ENCODE results near the gene PAPPA2.

PAPPA2 gene

DNA sequence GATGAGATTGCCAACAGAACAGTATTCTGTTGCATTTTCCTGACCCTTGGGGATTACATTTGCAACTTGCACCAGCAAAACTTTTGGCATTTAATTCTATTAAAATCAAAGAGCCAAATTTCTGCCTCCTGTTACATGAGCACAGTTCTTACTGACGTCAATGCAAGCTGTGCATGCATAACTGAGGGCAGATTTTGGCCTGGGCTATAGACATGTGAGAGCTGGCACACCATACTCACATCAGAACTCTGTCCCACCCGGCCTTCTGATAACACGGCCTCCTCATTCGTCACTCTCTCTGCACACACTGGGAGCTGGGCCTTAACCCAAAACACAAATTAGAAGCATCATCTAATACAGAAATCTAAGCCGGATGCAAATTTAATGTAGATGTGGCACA, 31.5 kb downstream of the PAPPA2 start:
- 93 to 94% methylated on average over 5 of the region's 5 CpGs for WGBS, 2 experiments
- no peaks in the 10 kb centered on the region for H3K27me3 ChIP-seq (ENCODE audit: control insufficient read depth, insufficient read depth, low read length, poor library complexity, severe bottlenecking)

DNA sequence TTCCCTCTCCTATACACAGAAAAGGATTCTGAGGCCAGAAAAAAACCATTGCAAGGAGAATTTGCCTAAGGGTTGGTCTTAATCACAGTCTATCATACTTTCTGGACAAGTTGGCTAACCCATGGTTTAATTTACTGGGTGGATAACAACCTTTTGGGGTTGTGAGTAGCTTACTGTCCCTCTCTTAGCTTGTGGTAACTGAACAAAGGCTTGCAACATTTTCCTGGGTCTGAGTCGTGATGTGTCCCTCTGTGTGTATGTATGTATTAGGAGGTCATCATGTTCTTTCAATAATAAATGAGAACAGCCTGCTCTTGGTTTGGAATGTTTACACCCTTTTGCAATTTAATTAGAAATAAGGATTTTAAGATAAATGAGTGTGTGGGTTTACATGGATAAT, 36.7 kb downstream of the PAPPA2 start:
- Histone ChIP-seq H3K9me3 (ENCODE audit: control insufficient read depth, low read length) (no peaks in the 10 kb centered on the region), H3K27me3 (ENCODE audit: control insufficient read depth, insufficient read depth, low read length, poor library complexity, severe bottlenecking) (no peaks in the 10 kb centered on the region), H3K27ac (ENCODE audit: insufficient read depth, low read depth, low read length, poor library complexity, severe bottlenecking) (no peak overlapping the region), H3K4me3 (ENCODE audit: insufficient read depth, low read depth, low read length) (no peak overlapping the region), H3K36me3 (ENCODE audit: control insufficient read depth, insufficient read depth, low read length) (no peaks in the 10 kb centered on the region), H3K4me1 (ENCODE audit: control insufficient read depth, insufficient read depth, low read length) (no peaks in the 10 kb centered on the region)
- 82 to 88% methylated on average over 1 of the region's 1 CpG for WGBS, 2 experiments

More for the DNA sequence above, 31.5 kb downstream of the PAPPA2 start:
- Histone ChIP-seq H3K9me3 (ENCODE audit: control insufficient read depth, low read length) (no peaks in the 10 kb centered on the region), H3K27ac (ENCODE audit: insufficient read depth, low read depth, low read length, poor library complexity, severe bottlenecking) (no peak overlapping the region), H3K36me3 (ENCODE audit: control insufficient read depth, insufficient read depth, low read length) (no peaks in the 10 kb centered on the region), H3K4me1 (ENCODE audit: control insufficient read depth, insufficient read depth, low read length) (no peaks in the 10 kb centered on the region), H3K4me3 (ENCODE audit: insufficient read depth, low read depth, low read length) (no peak overlapping the region)

DNA sequence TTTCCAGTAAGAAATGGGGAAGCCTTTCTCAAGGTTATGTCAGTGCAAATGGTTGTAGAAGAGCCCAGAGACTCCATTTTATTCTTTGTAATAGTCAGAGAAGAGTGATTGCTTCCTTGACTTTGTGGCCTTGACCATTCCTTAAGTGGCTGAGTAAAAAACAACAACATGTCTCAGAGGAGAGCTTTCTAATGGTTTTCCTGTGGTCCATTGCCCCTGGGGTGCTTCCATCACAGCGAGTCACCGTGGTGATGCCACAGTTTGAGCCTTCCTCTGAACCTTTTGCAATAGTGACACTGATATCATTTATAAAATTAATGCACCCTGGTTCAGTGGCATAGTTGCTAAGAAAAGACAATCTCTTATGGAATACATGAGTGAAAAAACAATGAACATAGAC, 38.6 kb downstream of the PAPPA2 start:
- H3K27me3 ChIP-seq (ENCODE audit: control insufficient read depth, insufficient read depth, low read length, poor library complexity, severe bottlenecking), result no peaks in the 10 kb centered on the region
- 35 to 43% methylated on average over 2 of the region's 2 CpGs for WGBS, 2 experiments
- H3K4me3 ChIP-seq (ENCODE audit: insufficient read depth, low read depth, low read length), result no peak overlapping the region
- no peaks in the 10 kb centered on the region for H3K4me1 ChIP-seq (ENCODE audit: control insufficient read depth, insufficient read depth, low read length)
- H3K9me3 ChIP-seq (ENCODE audit: control insufficient read depth, low read length), result no peaks in the 10 kb centered on the region
- no peaks in the 10 kb centered on the region for H3K36me3 ChIP-seq (ENCODE audit: control insufficient read depth, insufficient read depth, low read length)
- H3K27ac ChIP-seq (ENCODE audit: insufficient read depth, low read depth, low read length, poor library complexity, severe bottlenecking), result no peak overlapping the region

- no peaks in the 10 kb centered on the region for H3K4me1 ChIP-seq (ENCODE audit: control insufficient read depth, insufficient read depth, low read length)
- no peaks in the 10 kb centered on the region for H3K27me3 ChIP-seq (ENCODE audit: control insufficient read depth, insufficient read depth, low read length, poor library complexity, severe bottlenecking)
- H3K36me3 ChIP-seq (ENCODE audit: control insufficient read depth, insufficient read depth, low read length), result no peaks in the 10 kb centered on the region
- 83 to 88% methylated on average over 3 to 5 of the region's 5 CpGs for WGBS, 2 experiments
- no peak overlapping the region for H3K4me3 ChIP-seq (ENCODE audit: insufficient read depth, low read depth, low read length)
- no peak overlapping the region for H3K27ac ChIP-seq (ENCODE audit: insufficient read depth, low read depth, low read length, poor library complexity, severe bottlenecking)
- no peaks in the 10 kb centered on the region for H3K9me3 ChIP-seq (ENCODE audit: control insufficient read depth, low read length)
Measured at GRCh38 chr1:176504848-176505553, 42.0 kb downstream of the PAPPA2 start.

DNA sequence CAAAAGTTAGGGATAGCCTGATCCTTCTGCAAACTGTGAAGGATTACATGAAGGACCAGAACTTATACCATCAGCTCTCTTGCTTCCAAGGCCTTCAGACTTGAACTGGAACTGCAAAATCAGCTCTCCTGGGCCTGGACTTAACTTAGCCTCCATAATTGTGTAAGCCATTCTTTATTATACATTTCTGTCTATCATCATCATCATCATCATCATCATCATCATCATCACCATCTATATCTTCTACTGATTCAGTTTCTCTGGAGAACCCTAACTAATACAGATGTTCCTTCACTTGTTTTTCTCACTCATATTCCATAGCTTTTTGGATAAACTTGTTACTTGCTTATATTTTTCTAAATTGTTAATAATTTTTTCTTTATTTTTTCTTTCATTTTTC, 50.0 kb downstream of the PAPPA2 start:
- Histone ChIP-seq H3K27ac (ENCODE audit: insufficient read depth, low read depth, low read length, poor library complexity, severe bottlenecking) (no peak overlapping the region), H3K36me3 (ENCODE audit: control insufficient read depth, insufficient read depth, low read length) (no peaks in the 10 kb centered on the region), H3K27me3 (ENCODE audit: control insufficient read depth, insufficient read depth, low read length, poor library complexity, severe bottlenecking) (no peaks in the 10 kb centered on the region), H3K9me3 (ENCODE audit: control insufficient read depth, low read length) (no peaks in the 10 kb centered on the region), H3K4me1 (ENCODE audit: control insufficient read depth, insufficient read depth, low read length) (no peaks in the 10 kb centered on the region), H3K4me3 (ENCODE audit: insufficient read depth, low read depth, low read length) (no peak overlapping the region)

DNA sequence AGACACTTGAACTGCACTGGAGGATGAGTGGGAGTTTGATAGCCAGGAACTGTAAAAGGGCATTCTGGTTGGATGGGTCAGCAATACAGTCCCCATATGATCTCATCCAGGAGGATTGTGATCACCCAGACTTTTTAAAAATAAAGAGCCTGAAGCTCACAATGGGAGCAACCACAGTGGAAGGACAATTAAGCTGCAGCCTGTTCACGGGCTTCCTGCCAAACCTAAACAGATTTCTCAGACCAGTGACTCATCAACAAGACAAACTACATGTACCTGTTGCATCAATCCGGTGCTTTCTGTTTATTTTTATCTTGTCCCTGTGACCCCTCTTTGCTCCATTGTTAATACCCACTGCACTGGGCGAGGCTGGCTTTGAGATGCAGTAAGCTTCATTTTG, 52.3 kb downstream of the PAPPA2 start:
- WGBS, 2 experiments, result 88 to 89% methylated on average over 3 of the region's 3 CpGs
- H3K27me3 ChIP-seq (ENCODE audit: control insufficient read depth, insufficient read depth, low read length, poor library complexity, severe bottlenecking), result no peaks in the 10 kb centered on the region
- no peak overlapping the region for H3K27ac ChIP-seq (ENCODE audit: insufficient read depth, low read depth, low read length, poor library complexity, severe bottlenecking)
- no peaks in the 10 kb centered on the region for H3K36me3 ChIP-seq (ENCODE audit: control insufficient read depth, insufficient read depth, low read length)
- H3K4me3 ChIP-seq (ENCODE audit: insufficient read depth, low read depth, low read length), result no peak overlapping the region
- H3K4me1 ChIP-seq (ENCODE audit: control insufficient read depth, insufficient read depth, low read length), result no peaks in the 10 kb centered on the region
- H3K9me3 ChIP-seq (ENCODE audit: control insufficient read depth, low read length), result no peaks in the 10 kb centered on the region

DNA sequence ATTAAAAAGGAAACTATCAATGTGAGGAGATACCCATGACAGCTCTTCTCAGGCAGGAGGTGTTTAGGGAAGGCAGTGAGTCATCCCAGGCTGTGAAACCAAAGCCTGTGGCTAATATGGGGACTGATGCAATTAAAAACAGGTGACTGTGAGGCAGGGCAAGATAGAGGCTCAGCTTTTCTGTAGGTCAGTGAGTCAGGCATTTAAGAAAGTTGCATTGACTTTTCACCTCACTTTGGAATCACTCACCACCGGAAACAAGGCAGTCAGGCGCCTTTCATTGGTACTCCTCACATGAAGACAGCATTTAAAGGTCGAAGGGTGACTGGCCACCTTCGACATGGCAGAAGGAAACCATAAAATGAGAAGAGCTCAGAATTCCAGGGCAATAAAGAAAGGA, 54.5 kb downstream of the PAPPA2 start:
- Histone ChIP-seq H3K4me1 (ENCODE audit: control insufficient read depth, insufficient read depth, low read length) (no peaks in the 10 kb centered on the region), H3K36me3 (ENCODE audit: control insufficient read depth, insufficient read depth, low read length) (no peaks in the 10 kb centered on the region), H3K27me3 (ENCODE audit: control insufficient read depth, insufficient read depth, low read length, poor library complexity, severe bottlenecking) (no peaks in the 10 kb centered on the region), H3K27ac (ENCODE audit: insufficient read depth, low read depth, low read length, poor library complexity, severe bottlenecking) (no peak overlapping the region), H3K4me3 (ENCODE audit: insufficient read depth, low read depth, low read length) (no peak overlapping the region), H3K9me3 (ENCODE audit: control insufficient read depth, low read length) (no peaks in the 10 kb centered on the region)
- WGBS, 2 experiments, result 96% methylated on average over 4 of the region's 4 CpGs

GRCh38 chr1:176521211-176521610, 58.2 kb downstream of the PAPPA2 start:
- Histone ChIP-seq H3K27me3 (ENCODE audit: control insufficient read depth, insufficient read depth, low read length, poor library complexity, severe bottlenecking) (no peaks in the 10 kb centered on the region), H3K4me3 (ENCODE audit: insufficient read depth, low read depth, low read length) (no peak overlapping the region), H3K9me3 (ENCODE audit: control insufficient read depth, low read length) (no peaks in the 10 kb centered on the region), H3K4me1 (ENCODE audit: control insufficient read depth, insufficient read depth, low read length) (no peaks in the 10 kb centered on the region), H3K27ac (ENCODE audit: insufficient read depth, low read depth, low read length, poor library complexity, severe bottlenecking) (no peak overlapping the region), H3K36me3 (ENCODE audit: control insufficient read depth, insufficient read depth, low read length) (no peaks in the 10 kb centered on the region)
- WGBS, 2 experiments, result 100% methylated on average over 1 of the region's 1 CpG

- Histone ChIP-seq H3K27me3 (ENCODE audit: control insufficient read depth, insufficient read depth, low read length, poor library complexity, severe bottlenecking) (no peaks in the 10 kb centered on the region), H3K27ac (ENCODE audit: insufficient read depth, low read depth, low read length, poor library complexity, severe bottlenecking) (no peak overlapping the region), H3K4me1 (ENCODE audit: control insufficient read depth, insufficient read depth, low read length) (no peaks in the 10 kb centered on the region), H3K4me3 (ENCODE audit: insufficient read depth, low read depth, low read length) (no peak overlapping the region), H3K36me3 (ENCODE audit: control insufficient read depth, insufficient read depth, low read length) (no peaks in the 10 kb centered on the region), H3K9me3 (ENCODE audit: control insufficient read depth, low read length) (no peaks in the 10 kb centered on the region)
- WGBS, 2 experiments, result 30% methylated on average over 3 of the region's 3 CpGs; no CpG with 5 or more reads in 1 of the 2 experiments
Measured at GRCh38 chr1:176522310-176522845, 59.4 kb downstream of the PAPPA2 start.

DNA sequence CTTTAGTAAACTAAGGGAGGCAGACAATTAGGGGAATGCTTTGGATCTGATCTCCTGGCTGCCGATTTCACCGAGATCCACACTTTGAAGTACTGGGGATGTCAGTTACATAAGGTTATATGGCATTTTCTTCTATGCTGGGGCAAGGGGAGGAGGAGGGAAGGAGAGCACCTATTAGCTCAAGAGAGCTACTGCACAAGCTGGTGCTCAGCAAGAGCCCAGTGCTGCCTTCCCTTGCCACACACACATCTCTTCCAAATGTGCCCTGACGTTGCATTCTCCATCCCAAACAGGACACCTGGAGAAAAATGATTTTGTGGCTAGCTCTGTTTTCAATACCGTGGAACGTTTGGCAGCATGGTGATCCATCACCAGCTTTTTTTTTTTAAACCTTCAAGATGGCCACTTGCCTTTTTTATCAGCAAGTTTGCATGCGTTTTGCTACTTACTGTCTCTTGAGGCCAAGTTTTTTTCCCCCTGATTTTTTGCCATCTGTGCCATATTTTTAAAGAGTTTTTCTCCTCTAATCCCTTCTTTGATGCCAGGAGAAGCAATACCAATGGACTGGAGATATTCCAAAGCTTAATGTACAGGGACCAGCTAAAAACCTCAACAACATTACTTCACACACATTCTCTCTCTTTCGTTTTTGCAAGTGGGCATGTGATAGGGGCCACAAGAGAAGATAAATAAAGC, 66.6 kb downstream of the PAPPA2 start:
- Histone ChIP-seq H3K27me3 (ENCODE audit: control insufficient read depth, insufficient read depth, low read length, poor library complexity, severe bottlenecking) (no peaks in the 10 kb centered on the region), H3K4me1 (ENCODE audit: control insufficient read depth, insufficient read depth, low read length) (no peaks in the 10 kb centered on the region), H3K27ac (ENCODE audit: insufficient read depth, low read depth, low read length, poor library complexity, severe bottlenecking) (no peak overlapping the region), H3K36me3 (ENCODE audit: control insufficient read depth, insufficient read depth, low read length) (no peaks in the 10 kb centered on the region), H3K4me3 (ENCODE audit: insufficient read depth, low read depth, low read length) (no peak overlapping the region), H3K9me3 (ENCODE audit: control insufficient read depth, low read length) (no peaks in the 10 kb centered on the region)
- WGBS, 2 experiments, result 92 to 93% methylated on average over 7 of the region's 7 CpGs

Measured in ectodermal cell (in vitro differentiated cells).